Amygdala (tissue), 56 donors: ENCODE results near the gene NCKAP5.
A peak's percentile ranks its signal among the peaks of the same experiment; 100 is the strongest.
"Not testable (repeated sequence)": the region's sequence is repeated elsewhere in the genome, so short reads cannot be mapped to it uniquely, and the experiment has no call there.

Experiments
- DNase-seq, 56 donors: peaks; one replicate each; lab custom pipeline; 2025; lab: John Stamatoyannopoulos, UW

Gene NCKAP5

GRCh38 chr2:132809962-132810361 is 758.3 kb downstream of the NCKAP5 start:
- DNase-seq = not testable (repeated sequence)

GRCh38 chr2:132804051-132804450 is 764.2 kb downstream of the NCKAP5 start:
- peak in 23 of 56 donors; percentile 4 to 54 (median 18) for DNase-seq

GRCh38 chr2:132798341-132798740 is 769.9 kb downstream of the NCKAP5 start:
- no peak for DNase-seq

GRCh38 chr2:132797556-132797955 is 770.7 kb downstream of the NCKAP5 start:
- no peak for DNase-seq

- DNase-seq = no peak
These were observed 771.2 kb downstream of the NCKAP5 start for GRCh38 chr2:132797071-132797470.

GRCh38 chr2:132795220-132795619 is 773.0 kb downstream of the NCKAP5 start:
- DNase-seq = no peak

- DNase-seq = no peak
These were observed 774.7 kb downstream of the NCKAP5 start for GRCh38 chr2:132793532-132793931.

GRCh38 chr2:132790207-132790785 is 778.0 kb downstream of the NCKAP5 start:
- DNase-seq = no peak

- no peak for DNase-seq
These were observed 779.2 kb downstream of the NCKAP5 start for GRCh38 chr2:132789066-132789465.

- no peak for DNase-seq
These were observed 779.9 kb downstream of the NCKAP5 start for GRCh38 chr2:132788310-132788838.

GRCh38 chr2:132783883-132784282 is 784.4 kb downstream of the NCKAP5 start:
- DNase-seq = no peak

GRCh38 chr2:132782176-132782783 is 786.0 kb downstream of the NCKAP5 start:
- peak in 19 of 56 donors; percentile 3 to 55 (median 12) for DNase-seq

- no peak for DNase-seq
These were observed 787.6 kb downstream of the NCKAP5 start for GRCh38 chr2:132780651-132781050.

GRCh38 chr2:132779206-132779721 is 789.0 kb downstream of the NCKAP5 start:
- no peak for DNase-seq

GRCh38 chr2:132776287-132776686 is 792.0 kb downstream of the NCKAP5 start:
- DNase-seq = no peak

- DNase-seq = no peak
These were observed 794.1 kb downstream of the NCKAP5 start for GRCh38 chr2:132774189-132774588.

GRCh38 chr2:132773331-132773730 is 794.9 kb downstream of the NCKAP5 start:
- no peak for DNase-seq

- DNase-seq = no peak
These were observed 795.9 kb downstream of the NCKAP5 start for GRCh38 chr2:132772340-132772739.

- peak in 3 of 56 donors; percentile 6 to 15 (median 8) for DNase-seq
These were observed 801.7 kb downstream of the NCKAP5 start for GRCh38 chr2:132766573-132766972.

GRCh38 chr2:132761437-132761836 is 806.8 kb downstream of the NCKAP5 start:
- no peak for DNase-seq

- no peak for DNase-seq
These were observed 807.3 kb downstream of the NCKAP5 start for GRCh38 chr2:132760971-132761370.

GRCh38 chr2:132760405-132760804 is 807.9 kb downstream of the NCKAP5 start:
- DNase-seq = no peak
